GM12872 (cell line): Measurements from ENCODE around the gene CDC14A.

ENCODE experiments used
- TF ChIP-seq, protein P1 (sequence below): IDR thresholded peaks from 3 replicates; pipeline ENCODE4 v1.5.1; 2011; ENCODE audit warnings: low read depth, mild to moderate bottlenecking, low read length, moderate library complexity; ENCODE audit not compliant: insufficient read depth

CDC14A gene

GRCh38 chr1:100309863-100310262 lies 42.4 kb upstream of the CDC14A start:
- TF ChIP-seq, protein P1, sequence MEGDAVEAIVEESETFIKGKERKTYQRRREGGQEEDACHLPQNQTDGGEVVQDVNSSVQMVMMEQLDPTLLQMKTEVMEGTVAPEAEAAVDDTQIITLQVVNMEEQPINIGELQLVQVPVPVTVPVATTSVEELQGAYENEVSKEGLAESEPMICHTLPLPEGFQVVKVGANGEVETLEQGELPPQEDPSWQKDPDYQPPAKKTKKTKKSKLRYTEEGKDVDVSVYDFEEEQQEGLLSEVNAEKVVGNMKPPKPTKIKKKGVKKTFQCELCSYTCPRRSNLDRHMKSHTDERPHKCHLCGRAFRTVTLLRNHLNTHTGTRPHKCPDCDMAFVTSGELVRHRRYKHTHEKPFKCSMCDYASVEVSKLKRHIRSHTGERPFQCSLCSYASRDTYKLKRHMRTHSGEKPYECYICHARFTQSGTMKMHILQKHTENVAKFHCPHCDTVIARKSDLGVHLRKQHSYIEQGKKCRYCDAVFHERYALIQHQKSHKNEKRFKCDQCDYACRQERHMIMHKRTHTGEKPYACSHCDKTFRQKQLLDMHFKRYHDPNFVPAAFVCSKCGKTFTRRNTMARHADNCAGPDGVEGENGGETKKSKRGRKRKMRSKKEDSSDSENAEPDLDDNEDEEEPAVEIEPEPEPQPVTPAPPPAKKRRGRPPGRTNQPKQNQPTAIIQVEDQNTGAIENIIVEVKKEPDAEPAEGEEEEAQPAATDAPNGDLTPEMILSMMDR, result no peak

- TF ChIP-seq, protein P1, result no peak
Measured at GRCh38 chr1:100313382-100313781, 38.9 kb upstream of the CDC14A start.

DNA sequence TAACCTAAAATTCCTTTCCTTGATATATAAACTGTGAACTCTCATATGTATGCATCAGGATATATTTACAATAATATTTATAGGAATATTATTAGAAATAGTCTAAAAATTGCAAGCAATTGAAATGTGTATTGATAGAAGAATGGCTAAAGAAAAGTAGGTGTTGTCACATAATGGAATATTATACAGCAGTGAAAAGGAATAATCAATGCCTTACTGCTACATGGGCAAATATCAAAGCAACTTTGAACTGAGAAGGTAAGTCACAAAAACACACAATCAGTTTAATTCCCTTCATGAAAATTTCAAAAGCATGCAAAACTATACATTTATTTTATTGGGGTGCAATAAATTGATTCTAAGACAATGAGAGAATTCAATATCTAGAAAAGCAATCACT lies 35.7 kb upstream of the CDC14A start:
- TF ChIP-seq, protein P1, result no peak

DNA sequence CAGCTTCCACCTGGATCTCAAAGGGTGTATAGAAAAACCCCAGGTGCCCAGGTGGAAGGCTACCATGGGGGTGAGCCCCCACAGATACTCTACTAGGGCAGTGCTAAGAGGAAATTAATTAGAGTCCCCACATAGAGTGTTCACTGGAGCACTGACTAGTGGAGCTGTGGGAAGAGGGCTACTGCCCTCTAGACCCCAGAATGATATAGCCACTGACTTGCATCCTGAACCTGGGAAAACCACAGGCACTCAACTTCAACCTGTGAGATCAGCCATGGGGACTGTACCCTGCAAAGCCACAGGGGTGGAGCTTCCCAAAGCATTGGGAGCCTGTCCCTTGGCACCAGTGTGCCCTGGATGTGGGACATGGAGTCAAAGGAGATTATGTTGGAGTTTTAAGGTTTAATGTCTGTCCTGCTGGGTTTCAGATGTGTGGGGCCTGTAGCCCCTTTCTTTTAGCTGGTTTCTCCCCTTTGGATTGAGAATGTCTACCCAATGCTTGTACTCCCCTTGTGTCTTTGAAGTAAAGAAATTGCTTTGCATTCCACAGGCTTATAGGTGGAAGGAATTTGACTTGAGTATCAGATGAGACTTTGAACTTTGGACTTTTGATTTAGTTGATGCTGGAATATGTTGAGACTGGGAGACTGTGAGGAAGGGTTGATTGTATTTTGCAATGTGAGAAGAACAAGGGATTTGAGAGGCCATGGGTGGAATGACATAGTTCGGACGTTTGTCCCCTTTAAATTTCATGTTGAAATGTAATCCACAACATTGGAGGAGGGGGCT lies 31.8 kb upstream of the CDC14A start:
- TF ChIP-seq, protein P1, result no peak

DNA sequence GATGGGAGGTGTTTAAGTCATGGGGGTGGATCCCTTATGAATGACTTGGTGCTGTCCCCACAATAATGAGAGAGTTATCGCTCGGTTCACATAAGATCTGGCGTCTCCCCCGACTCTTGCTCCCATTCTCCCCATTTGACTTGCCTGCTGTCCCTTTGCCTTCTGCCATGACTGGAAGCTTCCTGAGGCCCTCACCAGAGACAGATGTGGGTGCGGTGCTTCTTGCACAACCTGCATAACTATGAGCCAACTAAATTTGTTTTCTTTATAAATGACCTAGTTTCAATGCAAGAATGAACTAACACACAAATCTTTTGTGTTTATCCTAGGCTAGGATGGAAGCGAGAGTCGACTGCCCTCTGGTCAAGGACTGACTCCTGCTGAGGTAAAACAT lies 31.2 kb upstream of the CDC14A start:
- TF ChIP-seq, protein P1, result no peak

DNA sequence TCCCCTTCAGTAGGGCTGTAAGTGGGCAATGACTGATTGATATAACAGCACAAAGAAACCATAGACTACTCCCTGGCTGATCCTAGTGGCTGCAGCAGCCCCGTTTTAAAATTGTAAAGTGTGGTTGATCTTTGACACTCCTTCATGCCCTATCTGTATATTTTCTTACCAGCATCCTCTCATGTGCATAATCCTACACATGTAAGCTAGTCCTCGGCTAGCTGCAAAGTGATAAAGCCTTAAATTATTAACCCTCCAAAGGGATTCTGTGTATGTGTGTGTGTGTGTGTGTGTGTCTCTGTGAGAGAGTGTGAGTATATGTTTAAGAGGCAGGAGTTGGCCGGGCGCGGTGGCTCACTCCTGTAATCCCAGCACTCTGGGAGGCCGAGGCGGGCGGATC lies 30.8 kb upstream of the CDC14A start:
- TF ChIP-seq, protein P1, result no peak

GRCh38 chr1:100322436-100323211 lies 29.7 kb upstream of the CDC14A start:
- TF ChIP-seq, protein P1, result no peak
